Small intestine (tissue), 7 donors: ENCODE measurements around the gene HMOX2. TPM values are rescaled to one million over a fixed set of nuclear protein-coding genes. Genes with fewer than 3 reads are reported as not detected.
A peak's percentile ranks its signal among the peaks of the same experiment; 100 is the strongest.

Experiments
- DNase-seq, 2 donors: peaks; one replicate each; pipeline versions ENCODE4 v3.0.0 to v3.0.0-alpha.2; 2013
- FAIRE-seq: peaks from 2 replicates; lab custom pipeline; 2012; peaks lifted over from hg19 to GRCh38; lab: Jason Lieb, UNC
- H3K27ac ChIP-seq, 3 donors: one replicate each; pipeline ENCODE4 v1.5.1; 2013; ENCODE audit warnings: low read length in 2 of 3, mild to moderate bottlenecking in 2 of 3, control low read depth in 1 of 3, inconsistent platforms in 1 of 3, low read depth in 1 of 3, moderate library complexity in 1 of 3
- H3K27me3 ChIP-seq, 3 donors: one replicate each; pipeline ENCODE4 v1.6.1; 2013; ENCODE audit warnings: low read length in 3 of 3, inconsistent platforms in 1 of 3; ENCODE audit not compliant: control insufficient read depth in 3 of 3, insufficient read depth in 3 of 3
- H3K36me3 ChIP-seq, 3 donors: one replicate each; pipeline ENCODE4 v1.6.1; 2013; ENCODE audit warnings: low read length in 3 of 3, inconsistent platforms in 1 of 3, low read depth in 1 of 3, mild to moderate bottlenecking in 1 of 3, moderate library complexity in 1 of 3; ENCODE audit not compliant: control insufficient read depth in 3 of 3, insufficient read depth in 2 of 3
- H3K4me1 ChIP-seq, 3 donors: one replicate each; pipeline ENCODE4 v1.6.1; 2013; ENCODE audit warnings: low read length in 2 of 3, inconsistent platforms in 1 of 3, low read depth in 1 of 3, mild to moderate bottlenecking in 1 of 3, moderate library complexity in 1 of 3; ENCODE audit not compliant: control insufficient read depth in 3 of 3, insufficient read depth in 2 of 3
- H3K4me3 ChIP-seq, 3 donors: one replicate each; pipeline ENCODE4 v1.5.1; 2013; ENCODE audit warnings: low read length in 3 of 3, control low read depth in 1 of 3, inconsistent platforms in 1 of 3, low read depth in 1 of 3, mild to moderate bottlenecking in 1 of 3, moderate library complexity in 1 of 3
- H3K9me3 ChIP-seq, 2 donors: one replicate each; pipeline ENCODE4 v1.6.1; 2013; ENCODE audit warnings: low read depth in 1 of 2, low read length in 1 of 2; ENCODE audit not compliant: control insufficient read depth in 2 of 2, insufficient read depth in 1 of 2
- WGBS, 3 donors: extraction: QIAGEN DNeasy Blood & Tissue Kit; methylation state at CpG; one replicate each; pipeline ENCODE4 v1.1.7; 2013; 5-methylcytosine and 5-hydroxymethylcytosine counted together
- polyA plus RNA-seq, 4 donors: library from polyadenylated mRNA; stranded (reverse) in 3 of 4; unstranded in 1 of 4; fragments of 200-250 nt in 3 of 4; fragments of 120-200 nt in 1 of 4; gene quantifications; one replicate each; pipeline versions ENCODE4 v1.2.1 to v1.2.3, GENCODE V29; 2013
- donor health status: healthy with polysubstance abuse.
- donor health status: control.
- donor health status: control.
- donor health status: Bipolar disorder and iron deficiency.
- donor health status: healthy.

The HMOX2 gene
- polyA plus RNA-seq, 4 donors, result 42.1 to 89.7 (median 74.6) TPM

GRCh38 chr16:4510131-4510530 is 33.9 kb downstream of the HMOX2 start:
- no peak for DNase-seq
- 69 to 81% (median 80%) methylated on average over 5 of the region's 5 CpGs for WGBS, 3 donors
- Histone ChIP-seq H3K36me3 (peaks cover 16 to 93% (median 34%) of the 10 kb centered on the region in 3 donors), H3K4me3 (no peak overlapping the region), H3K9me3 (no peaks in the 10 kb centered on the region), H3K27ac (no peak overlapping the region), H3K27me3 (no peaks in the 10 kb centered on the region), H3K4me1 (peaks cover 0 to 17% (median 3%) of the 10 kb centered on the region in 3 donors)
- FAIRE-seq, result no peak

- FAIRE-seq (no peak), DNase-seq (no peak)
- Histone ChIP-seq H3K27me3 (no peaks in the 10 kb centered on the region), H3K36me3 (peaks cover 16 to 86% (median 34%) of the 10 kb centered on the region in 3 donors), H3K4me1 (peaks cover 0 to 17% (median 4%) of the 10 kb centered on the region in 3 donors), H3K27ac (peak overlapping the region in 2 of 3 donors; percentile 32 to 71), H3K4me3 (no peak overlapping the region), H3K9me3 (no peaks in the 10 kb centered on the region)
- 56 to 63% (median 63%) methylated on average over 14 of the region's 14 CpGs for WGBS, 3 donors
Measured at GRCh38 chr16:4510747-4511426, 34.7 kb downstream of the HMOX2 start.

GRCh38 chr16:4511441-4512082 is 35.4 kb downstream of the HMOX2 start:
- H3K27me3 ChIP-seq, result no peaks in the 10 kb centered on the region
- DNase-seq (peak; percentile 67 to 78), FAIRE-seq (no peak)
- peaks cover 16 to 81% (median 34%) of the 10 kb centered on the region in 3 donors for H3K36me3 ChIP-seq
- peak overlapping the region in 2 of 3 donors; percentile 32 to 71 for H3K27ac ChIP-seq
- H3K9me3 ChIP-seq, result no peaks in the 10 kb centered on the region
- peaks cover 0 to 14% (median 6%) of the 10 kb centered on the region in 3 donors for H3K4me1 ChIP-seq
- WGBS, 3 donors, result 44 to 58% (median 48%) methylated on average over 8 to 9 of the region's 9 CpGs
- no peak overlapping the region for H3K4me3 ChIP-seq

GRCh38 chr16:4512473-4512872 is 36.3 kb downstream of the HMOX2 start:
- Histone ChIP-seq H3K4me3 (no peak overlapping the region), H3K27ac (no peak overlapping the region), H3K36me3 (peaks cover 16 to 74% (median 33%) of the 10 kb centered on the region in 3 donors), H3K9me3 (no peaks in the 10 kb centered on the region), H3K27me3 (no peaks in the 10 kb centered on the region), H3K4me1 (peaks cover 0 to 14% (median 6%) of the 10 kb centered on the region in 3 donors)
- no peak for DNase-seq
- no peak for FAIRE-seq
- WGBS, 3 donors, result 93 to 96% (median 93%) methylated on average over 10 of the region's 10 CpGs

- Histone ChIP-seq H3K27me3 (no peaks in the 10 kb centered on the region), H3K36me3 (peaks cover 9 to 72% (median 25%) of the 10 kb centered on the region in 3 donors), H3K27ac (no peak overlapping the region), H3K4me3 (no peak overlapping the region), H3K9me3 (no peaks in the 10 kb centered on the region), H3K4me1 (peaks cover 0 to 14% (median 6%) of the 10 kb centered on the region in 3 donors)
- WGBS, 3 donors, result 84 to 89% (median 88%) methylated on average over 16 to 19 of the region's 19 CpGs
- FAIRE-seq (no peak), DNase-seq (no peak)
Measured at GRCh38 chr16:4513086-4513860, 37.1 kb downstream of the HMOX2 start.

DNA sequence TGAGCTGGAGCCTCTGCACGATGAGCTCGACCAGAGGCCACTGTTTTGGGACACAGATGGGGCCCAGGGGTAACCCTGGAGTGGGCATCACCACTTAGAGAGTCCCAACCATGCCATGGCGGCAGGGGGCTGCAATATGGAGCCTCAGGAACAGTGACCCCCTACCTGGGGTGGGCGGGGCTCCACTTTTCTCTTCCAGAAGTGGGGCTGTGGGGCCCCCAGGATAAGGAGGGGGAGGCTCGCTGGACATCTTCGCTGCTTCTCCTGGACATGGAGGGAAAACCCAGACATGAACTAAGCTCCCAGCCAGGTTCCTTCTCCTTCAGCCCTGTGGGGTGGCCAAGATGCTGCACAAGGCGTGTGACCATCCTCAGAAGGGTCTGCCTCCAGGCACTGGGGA is 37.7 kb downstream of the HMOX2 start:
- Histone ChIP-seq H3K27ac (peak overlapping the region in 2 of 3 donors; percentile 66 to 70), H3K27me3 (no peaks in the 10 kb centered on the region), H3K9me3 (no peaks in the 10 kb centered on the region), H3K36me3 (peaks cover 9 to 68% (median 24%) of the 10 kb centered on the region in 3 donors), H3K4me3 (no peak overlapping the region), H3K4me1 (peaks cover 0 to 14% (median 6%) of the 10 kb centered on the region in 3 donors)
- FAIRE-seq, result no peak
- 92 to 97% (median 96%) methylated on average over 7 of the region's 7 CpGs for WGBS, 3 donors
- no peak for DNase-seq

- WGBS, 3 donors, result 46 to 58% (median 51%) methylated on average over 6 to 7 of the region's 7 CpGs
- Histone ChIP-seq H3K9me3 (no peaks in the 10 kb centered on the region), H3K27ac (peak overlapping the region in 2 of 3 donors; percentile 66 to 70), H3K4me3 (no peak overlapping the region), H3K4me1 (peaks cover 0 to 14% (median 6%) of the 10 kb centered on the region in 3 donors), H3K36me3 (peaks cover 7 to 60% (median 21%) of the 10 kb centered on the region in 3 donors), H3K27me3 (no peaks in the 10 kb centered on the region)
- FAIRE-seq (no peak), DNase-seq (no peak)
Measured at GRCh38 chr16:4514606-4515005, 38.4 kb downstream of the HMOX2 start.
